Measurements from ENCODE around the gene PTRH1. TPM values are rescaled to one million over a fixed set of nuclear protein-coding genes. Genes with fewer than 3 reads are reported as not detected.

The PTRH1 gene
- total and polyA plus RNA-seq, 7 experiments from 2014 or later: 7.8 to 28.7 (median 9.4) TPM

GRCh38 chr9:127664678-127665507 lies 50.6 kb downstream of the PTRH1 start:
- Mint-ChIP-seq H3K9me3 (no peaks in the 10 kb centered on the region), H3K4me1 (no peaks in the 10 kb centered on the region), H3K27me3 (peaks cover 0 to 2% (median 0%) of the 10 kb centered on the region in 5 donors), H3K4me3 (no peak overlapping the region), H3K36me3 (peaks cover 0 to 22% (median 7%) of the 10 kb centered on the region in 5 donors), H3K27ac (no peak overlapping the region)
- POLR2A ChIA-PET: no interaction called here
- DNase-seq (no peak), ATAC-seq (no peak)
- Histone ChIP-seq H3K4me1 (ENCODE audit: control insufficient read depth in 2 of 2, insufficient read depth in 2 of 2, low read length in 2 of 2) (no peaks in the 10 kb centered on the region), H3K27ac (ENCODE audit: low read depth, low read length) (no peak overlapping the region), H3K27me3 (ENCODE audit: control insufficient read depth in 2 of 2, insufficient read depth in 2 of 2, low read length in 2 of 2) (no peaks in the 10 kb centered on the region), H3K9me3 (ENCODE audit: control insufficient read depth in 2 of 3, low read length in 3 of 3) (no peaks in the 10 kb centered on the region), H3K4me3 (ENCODE audit: low read length) (no peak overlapping the region), H3K36me3 (ENCODE audit: control insufficient read depth in 2 of 3, insufficient read depth in 3 of 3, low read length in 3 of 3) (no peaks in the 10 kb centered on the region)
- intact Hi-C loops (cut with micrococcal nuclease): no loop called here
- CTCF ChIA-PET: interaction anchor here (0.6 kb wide), 1 partner anchor 256 kb away, joined by 3 read pairs; no protein-coding TSS in a partner anchor

- Histone ChIP-seq H3K27ac (ENCODE audit: low read depth, low read length) (no peak overlapping the region), H3K4me1 (ENCODE audit: control insufficient read depth in 2 of 2, insufficient read depth in 2 of 2, low read length in 2 of 2) (no peaks in the 10 kb centered on the region), H3K9me3 (ENCODE audit: control insufficient read depth in 2 of 3, low read length in 3 of 3) (no peaks in the 10 kb centered on the region), H3K36me3 (ENCODE audit: control insufficient read depth in 2 of 3, insufficient read depth in 3 of 3, low read length in 3 of 3) (no peaks in the 10 kb centered on the region), H3K27me3 (ENCODE audit: control insufficient read depth in 2 of 2, insufficient read depth in 2 of 2, low read length in 2 of 2) (no peaks in the 10 kb centered on the region), H3K4me3 (ENCODE audit: low read length) (no peak overlapping the region)
- Mint-ChIP-seq H3K4me1 (no peaks in the 10 kb centered on the region), H3K27ac (no peak overlapping the region), H3K4me3 (no peak overlapping the region), H3K9me3 (no peaks in the 10 kb centered on the region), H3K36me3 (peaks cover 0 to 26% (median 7%) of the 10 kb centered on the region in 5 donors), H3K27me3 (peaks cover 0 to 2% (median 0%) of the 10 kb centered on the region in 5 donors)
- no peak for DNase-seq
- POLR2A ChIA-PET: no interaction called here
- intact Hi-C loops (cut with micrococcal nuclease): no loop called here
- ATAC-seq: no peak
- CTCF ChIA-PET: interaction anchor here (0.6 kb wide), 1 partner anchor 257 kb away, joined by 3 read pairs; no protein-coding TSS in a partner anchor
These were observed 51.2 kb downstream of the PTRH1 start for GRCh38 chr9:127664324-127664677.

Other genes starting within 250 kb of the PTRH1 start
- gene STXBP1, start 103.4 kb downstream of the PTRH1 start, total RNA-seq: 10 to 100 TPM in 4 of 5 experiments, 1 to 10 TPM in 1; 6.7 to 17.8 (median 14.1) TPM
- gene STXBP1, start 103.4 kb downstream of the PTRH1 start, polyA plus RNA-seq: 1 to 10 TPM; 3.0 to 3.3 TPM
- under 1 TPM in 3 of 5 experiments, not detected in 2; 0.22 to 0.38 (median 0.27) TPM for gene CFAP157, start 8.7 kb downstream of the PTRH1 start, total RNA-seq
- under 1 TPM; 0.11 to 0.20 TPM for gene CFAP157, start 8.7 kb downstream of the PTRH1 start, polyA plus RNA-seq
- 1 to 10 TPM in 4 of 5 experiments, under 1 TPM in 1; 0.29 to 9.9 (median 4.6) TPM for gene TTC16, start 416 bp upstream of the PTRH1 start, total RNA-seq
- 1 to 10 TPM in 1 of 2 donors, under 1 TPM in 1; 0.73 to 1.7 TPM for gene TTC16, start 416 bp upstream of the PTRH1 start, polyA plus RNA-seq
- 10 to 100 TPM in 4 of 5 experiments, 1 to 10 TPM in 1; 9.5 to 22.3 (median 10.8) TPM for gene TOR2A, start 19.6 kb upstream of the PTRH1 start, total RNA-seq
- gene TOR2A, start 19.6 kb upstream of the PTRH1 start, polyA plus RNA-seq: 10 to 100 TPM; 16.6 to 20.2 TPM
- 10 to 100 TPM; 26.1 to 68.3 (median 51.9) TPM for gene SH2D3C, start 63.0 kb upstream of the PTRH1 start, total RNA-seq
- 10 to 100 TPM; 20.9 to 72.9 TPM for gene SH2D3C, start 63.0 kb upstream of the PTRH1 start, polyA plus RNA-seq
- gene CDK9, start 70.4 kb upstream of the PTRH1 start, total RNA-seq: 100 to 1,000 TPM; 110 to 135 (median 134) TPM
- gene CDK9, start 70.4 kb upstream of the PTRH1 start, polyA plus RNA-seq: 10 to 100 TPM; 37.5 to 65.9 TPM
- gene FPGS, start 87.2 kb upstream of the PTRH1 start, total RNA-seq: 100 to 1,000 TPM in 2 of 5 experiments, 10 to 100 TPM in 3; 90.4 to 123 (median 95.4) TPM
- gene FPGS, start 87.2 kb upstream of the PTRH1 start, polyA plus RNA-seq: 10 to 100 TPM; 37.3 to 51.4 TPM
- gene ENG, start 139.0 kb upstream of the PTRH1 start, total RNA-seq: 10 to 100 TPM in 4 of 5 experiments, 1 to 10 TPM in 1; 6.2 to 25.8 (median 12.5) TPM
- gene ENG, start 139.0 kb upstream of the PTRH1 start, polyA plus RNA-seq: 1 to 10 TPM; 4.5 to 6.4 TPM
- 10 to 100 TPM; 33.2 to 64.9 (median 51.6) TPM for gene AK1, start 162.0 kb upstream of the PTRH1 start, total RNA-seq
- gene AK1, start 162.0 kb upstream of the PTRH1 start, polyA plus RNA-seq: under 1 TPM; 0.09 to 0.21 TPM
- 100 to 1,000 TPM in 3 of 5 experiments, 10 to 100 TPM in 2; 63.0 to 125 (median 107) TPM for gene ST6GALNAC6, start 183.9 kb upstream of the PTRH1 start, total RNA-seq
- gene ST6GALNAC6, start 183.9 kb upstream of the PTRH1 start, polyA plus RNA-seq: 10 to 100 TPM; 28.3 to 34.5 TPM
- 10 to 100 TPM; 28.0 to 51.0 (median 36.1) TPM for gene ST6GALNAC4, start 201.4 kb upstream of the PTRH1 start, total RNA-seq
- 10 to 100 TPM; 20.0 to 21.7 TPM for gene ST6GALNAC4, start 201.4 kb upstream of the PTRH1 start, polyA plus RNA-seq
- gene PIP5KL1, start 215.1 kb upstream of the PTRH1 start, total RNA-seq: 1 to 10 TPM; 1.4 to 2.9 (median 2.1) TPM
- gene PIP5KL1, start 215.1 kb upstream of the PTRH1 start, polyA plus RNA-seq: under 1 TPM in 1 of 2 donors, not detected in 1; 0.17 TPM
- gene DPM2, start 222.2 kb upstream of the PTRH1 start, total RNA-seq: 10 to 100 TPM; 29.1 to 84.4 (median 56.8) TPM
- 10 to 100 TPM; 29.3 to 39.5 TPM for gene DPM2, start 222.2 kb upstream of the PTRH1 start, polyA plus RNA-seq